DOHH2 (cell line): ENCODE measurements around the gene UBE2Q2.
"Not testable (repeated sequence)": the region's sequence is repeated elsewhere in the genome, so short reads cannot be mapped to it uniquely, and the experiment has no call there.

Experiments
- CTCF ChIP-seq: fragments of 200-600 bp; sonication (generic); IDR thresholded peaks from one replicate; pipeline ENCODE4 v1.5.1; 2014; ENCODE audit warnings: antibody characterized with exemption, mild to moderate bottlenecking, low read depth, low read length; ENCODE audit not compliant: poor library complexity, severe bottlenecking
- EZH2phosphoT487 ChIP-seq: fragments of 200-600 bp; sonication (generic); IDR thresholded peaks from 2 replicates; pipeline ENCODE4 v1.6.1; 2017; ENCODE audit warnings: borderline replicate concordance, mild to moderate bottlenecking, antibody characterized with exemption, low read length, moderate library complexity, mixed read lengths

GRCh38 chr15:75800409-75800808 lies 42.8 kb upstream of the UBE2Q2 start:
- TF ChIP-seq CTCF, EZH2phosphoT487: not testable (repeated sequence)
